ENCODE results near the gene AP5B1.

DNA sequence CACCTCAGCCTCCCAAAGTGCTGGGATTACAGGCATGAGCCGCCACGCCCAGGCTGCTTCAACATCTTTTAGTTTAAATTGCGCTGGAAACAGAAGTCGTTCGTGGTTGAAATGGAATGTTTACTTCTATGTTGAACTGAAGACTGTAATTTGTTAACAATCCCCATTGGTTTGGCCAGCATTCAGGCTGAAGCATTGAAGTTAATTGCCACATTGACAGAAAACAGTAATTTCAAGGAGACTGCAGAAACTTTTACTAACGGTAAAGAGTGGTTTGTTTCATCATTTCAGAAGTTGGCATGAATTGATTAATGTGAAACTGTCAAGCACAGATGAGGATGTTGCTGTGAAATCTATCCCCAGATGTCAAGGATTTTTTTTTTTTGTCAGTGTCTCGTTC, 14.2 kb downstream of the AP5B1 start:
- TF ChIP-seq, protein P1, sequence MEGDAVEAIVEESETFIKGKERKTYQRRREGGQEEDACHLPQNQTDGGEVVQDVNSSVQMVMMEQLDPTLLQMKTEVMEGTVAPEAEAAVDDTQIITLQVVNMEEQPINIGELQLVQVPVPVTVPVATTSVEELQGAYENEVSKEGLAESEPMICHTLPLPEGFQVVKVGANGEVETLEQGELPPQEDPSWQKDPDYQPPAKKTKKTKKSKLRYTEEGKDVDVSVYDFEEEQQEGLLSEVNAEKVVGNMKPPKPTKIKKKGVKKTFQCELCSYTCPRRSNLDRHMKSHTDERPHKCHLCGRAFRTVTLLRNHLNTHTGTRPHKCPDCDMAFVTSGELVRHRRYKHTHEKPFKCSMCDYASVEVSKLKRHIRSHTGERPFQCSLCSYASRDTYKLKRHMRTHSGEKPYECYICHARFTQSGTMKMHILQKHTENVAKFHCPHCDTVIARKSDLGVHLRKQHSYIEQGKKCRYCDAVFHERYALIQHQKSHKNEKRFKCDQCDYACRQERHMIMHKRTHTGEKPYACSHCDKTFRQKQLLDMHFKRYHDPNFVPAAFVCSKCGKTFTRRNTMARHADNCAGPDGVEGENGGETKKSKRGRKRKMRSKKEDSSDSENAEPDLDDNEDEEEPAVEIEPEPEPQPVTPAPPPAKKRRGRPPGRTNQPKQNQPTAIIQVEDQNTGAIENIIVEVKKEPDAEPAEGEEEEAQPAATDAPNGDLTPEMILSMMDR (IDR thresholded peaks at IDR 0.05): no peak
- no peak for TF ChIP-seq POLR2A (IDR thresholded peaks at IDR 0.05)

All from thyroid gland (tissue), 4 donors.